ENCODE measurements around the gene LRRC15. TPM values are rescaled to one million over a fixed set of nuclear protein-coding genes. Genes with fewer than 3 reads are reported as not detected.

The LRRC15 gene
- polyA plus RNA-seq, 3 donors = not detected

DNA sequence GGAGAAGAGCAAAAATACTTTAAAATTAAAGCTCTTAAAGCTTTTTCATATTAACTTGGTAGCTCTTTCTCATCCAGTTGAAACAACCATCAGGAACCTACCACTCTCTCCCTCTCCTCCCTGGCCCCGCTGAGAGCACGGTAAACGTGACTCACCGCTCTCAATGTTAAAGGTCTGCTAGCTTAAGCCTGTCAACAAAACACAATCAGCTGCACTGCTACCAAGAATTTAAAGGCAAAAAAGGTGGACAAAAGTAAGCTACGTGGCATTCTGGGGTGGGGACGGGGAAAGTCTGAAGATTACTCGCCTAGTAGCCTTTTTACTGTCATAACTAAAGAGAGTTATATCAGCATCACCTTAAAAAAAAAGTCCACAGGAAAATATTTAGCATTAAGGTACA lies 37.9 kb upstream of the LRRC15 start:
- H3K4me2 ChIP-seq (replicated peaks; ENCODE audit: extremely low read depth, low read length, poor library complexity, severe bottlenecking) = no peak overlapping the region
- H3K27me3 ChIP-seq (ENCODE audit: control insufficient read depth in 2 of 2, insufficient read depth in 2 of 2, low read length in 2 of 2) = no peaks in the 10 kb centered on the region
- no CpG with 5 or more reads among the region's 7 CpGs for WGBS (ENCODE audit: insufficient coverage)
- H4K20me1 ChIP-seq (ENCODE audit: insufficient read depth, low read length) = no peaks in the 10 kb centered on the region
- Mint-ChIP-seq H3K4me3 (no peak overlapping the region), H3K4me1 (no peaks in the 10 kb centered on the region), H3K36me3 (peaks cover 57 to 64% of the 10 kb centered on the region in 2 donors), H3K27ac (no peak overlapping the region), H3K27me3 (ENCODE audit: low read depth in 3 of 3) (no peaks in the 10 kb centered on the region), H3K9me3 (no peaks in the 10 kb centered on the region)
- H3K4me3 ChIP-seq (replicated peaks in 1 of 3; ENCODE audit: low read depth in 2 of 3, low read length in 3 of 3) = no peak overlapping the region
- no peak overlapping the region for H3K9ac ChIP-seq (ENCODE audit: insufficient read depth, low read length, poor library complexity, severe bottlenecking)
- intact Hi-C loops (cut with micrococcal nuclease) = no loop called here
- no peak overlapping the region for H3K27ac ChIP-seq (ENCODE audit: low read depth in 1 of 2, low read length in 2 of 2)
- H3K4me1 ChIP-seq (ENCODE audit: control insufficient read depth in 1 of 2, insufficient read depth in 2 of 2, low read length in 2 of 2) = no peaks in the 10 kb centered on the region
- no peaks in the 10 kb centered on the region for H3K9me3 ChIP-seq (replicated peaks in 1 of 2; ENCODE audit: control insufficient read depth in 1 of 2, insufficient read depth in 1 of 2, low read length in 2 of 2)
- no peak for DNase-seq
- no peaks in the 10 kb centered on the region for H3K79me2 ChIP-seq (ENCODE audit: insufficient read depth, low read length)
- TF ChIP-seq, protein P1, sequence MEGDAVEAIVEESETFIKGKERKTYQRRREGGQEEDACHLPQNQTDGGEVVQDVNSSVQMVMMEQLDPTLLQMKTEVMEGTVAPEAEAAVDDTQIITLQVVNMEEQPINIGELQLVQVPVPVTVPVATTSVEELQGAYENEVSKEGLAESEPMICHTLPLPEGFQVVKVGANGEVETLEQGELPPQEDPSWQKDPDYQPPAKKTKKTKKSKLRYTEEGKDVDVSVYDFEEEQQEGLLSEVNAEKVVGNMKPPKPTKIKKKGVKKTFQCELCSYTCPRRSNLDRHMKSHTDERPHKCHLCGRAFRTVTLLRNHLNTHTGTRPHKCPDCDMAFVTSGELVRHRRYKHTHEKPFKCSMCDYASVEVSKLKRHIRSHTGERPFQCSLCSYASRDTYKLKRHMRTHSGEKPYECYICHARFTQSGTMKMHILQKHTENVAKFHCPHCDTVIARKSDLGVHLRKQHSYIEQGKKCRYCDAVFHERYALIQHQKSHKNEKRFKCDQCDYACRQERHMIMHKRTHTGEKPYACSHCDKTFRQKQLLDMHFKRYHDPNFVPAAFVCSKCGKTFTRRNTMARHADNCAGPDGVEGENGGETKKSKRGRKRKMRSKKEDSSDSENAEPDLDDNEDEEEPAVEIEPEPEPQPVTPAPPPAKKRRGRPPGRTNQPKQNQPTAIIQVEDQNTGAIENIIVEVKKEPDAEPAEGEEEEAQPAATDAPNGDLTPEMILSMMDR (IDR thresholded peaks at IDR 0.05) = no peak
- H3K36me3 ChIP-seq (replicated peaks in 1 of 2; ENCODE audit: control insufficient read depth in 1 of 2, insufficient read depth in 2 of 2, low read length in 2 of 2) = peaks cover 19 to 84% of the 10 kb centered on the region in 2 donors
- no peak overlapping the region for H2AFZ ChIP-seq (ENCODE audit: insufficient read depth, low read depth, low read length, poor library complexity, severe bottlenecking)

DNA sequence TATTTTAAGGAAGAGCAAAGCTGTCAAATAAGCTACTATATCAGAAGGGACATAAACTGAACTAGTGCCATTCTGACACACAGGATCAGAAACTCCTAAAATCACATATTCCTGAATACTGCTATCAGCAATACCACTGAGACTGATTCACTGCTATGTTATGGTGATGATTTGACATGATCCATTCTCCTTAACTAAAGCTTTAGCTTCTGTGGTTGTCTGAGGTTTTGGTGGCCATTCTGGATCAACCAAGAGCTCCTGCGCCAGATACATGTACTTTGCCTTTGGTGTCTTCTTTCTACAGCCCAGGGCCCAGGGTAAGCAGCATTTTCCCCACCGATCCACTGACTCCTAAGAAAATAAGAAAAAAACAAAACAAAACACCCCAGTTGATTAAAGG lies 36.2 kb upstream of the LRRC15 start:
- Mint-ChIP-seq H3K9me3 (no peaks in the 10 kb centered on the region), H3K27me3 (ENCODE audit: low read depth in 3 of 3) (no peaks in the 10 kb centered on the region), H3K27ac (no peak overlapping the region), H3K36me3 (peaks cover 47 to 55% of the 10 kb centered on the region in 2 donors), H3K4me3 (no peak overlapping the region), H3K4me1 (no peaks in the 10 kb centered on the region)
- H3K27me3 ChIP-seq (ENCODE audit: control insufficient read depth in 2 of 2, insufficient read depth in 2 of 2, low read length in 2 of 2) = no peaks in the 10 kb centered on the region
- H3K79me2 ChIP-seq (ENCODE audit: insufficient read depth, low read length) = no peaks in the 10 kb centered on the region
- no peak for DNase-seq
- H3K4me3 ChIP-seq (replicated peaks in 1 of 3; ENCODE audit: low read depth in 2 of 3, low read length in 3 of 3) = no peak overlapping the region
- no peak overlapping the region for H3K27ac ChIP-seq (ENCODE audit: low read depth in 1 of 2, low read length in 2 of 2)
- no peaks in the 10 kb centered on the region for H4K20me1 ChIP-seq (ENCODE audit: insufficient read depth, low read length)
- no peak overlapping the region for H3K4me2 ChIP-seq (replicated peaks; ENCODE audit: extremely low read depth, low read length, poor library complexity, severe bottlenecking)
- H3K36me3 ChIP-seq (replicated peaks in 1 of 2; ENCODE audit: control insufficient read depth in 1 of 2, insufficient read depth in 2 of 2, low read length in 2 of 2) = peaks cover 12 to 67% of the 10 kb centered on the region in 2 donors
- no peak overlapping the region for H2AFZ ChIP-seq (ENCODE audit: insufficient read depth, low read depth, low read length, poor library complexity, severe bottlenecking)
- no CpG with 5 or more reads among the region's 2 CpGs for WGBS (ENCODE audit: insufficient coverage)
- H3K9ac ChIP-seq (ENCODE audit: insufficient read depth, low read length, poor library complexity, severe bottlenecking) = no peak overlapping the region
- H3K4me1 ChIP-seq (ENCODE audit: control insufficient read depth in 1 of 2, insufficient read depth in 2 of 2, low read length in 2 of 2) = no peaks in the 10 kb centered on the region
- intact Hi-C loops (cut with micrococcal nuclease) = no loop called here
- TF ChIP-seq, protein P1 (IDR thresholded peaks at IDR 0.05) = no peak
- H3K9me3 ChIP-seq (replicated peaks in 1 of 2; ENCODE audit: control insufficient read depth in 1 of 2, insufficient read depth in 1 of 2, low read length in 2 of 2) = no peaks in the 10 kb centered on the region

Data from CD14-positive monocyte (primary cell).